Stimulated activated CD4-positive, alpha-beta T cell treated with anti-CD3 and anti-CD28 coated beads, Interleukin-4, amount 100 ng/mL, for 48 hours (primary cell): ENCODE results near the gene CBLC.

Experiments used
- DNase-seq, 2 donors: peaks; one replicate each; pipeline ENCODE4 v3.0.0-alpha.2; 2020; ENCODE audit warnings: low read depth in 2 of 2

The CBLC gene

GRCh38 chr19:44799627-44800346 lies 22.1 kb downstream of the CBLC start:
- DNase-seq, result no peak

DNA sequence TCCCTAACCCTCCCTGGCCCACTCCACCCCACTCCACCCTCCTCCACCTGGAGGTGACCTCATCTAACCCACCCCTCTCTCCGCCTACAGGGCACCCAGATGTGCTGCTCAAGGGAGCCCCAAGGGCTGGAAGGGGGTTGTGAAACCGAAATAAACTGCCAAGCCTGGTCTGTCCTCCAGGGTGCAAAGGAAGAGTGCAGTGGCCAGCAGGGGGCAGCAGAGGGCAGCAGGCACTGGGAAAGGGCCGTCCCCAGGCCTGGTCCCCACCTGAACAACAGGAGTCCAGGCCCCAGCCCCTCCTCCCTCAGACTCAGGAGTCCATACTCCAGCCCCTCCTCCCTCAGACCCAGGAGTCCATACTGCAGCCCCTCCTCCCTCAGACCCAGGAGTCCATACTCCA lies 22.8 kb downstream of the CBLC start:
- DNase-seq, result peak; percentile 79 to 91

DNA sequence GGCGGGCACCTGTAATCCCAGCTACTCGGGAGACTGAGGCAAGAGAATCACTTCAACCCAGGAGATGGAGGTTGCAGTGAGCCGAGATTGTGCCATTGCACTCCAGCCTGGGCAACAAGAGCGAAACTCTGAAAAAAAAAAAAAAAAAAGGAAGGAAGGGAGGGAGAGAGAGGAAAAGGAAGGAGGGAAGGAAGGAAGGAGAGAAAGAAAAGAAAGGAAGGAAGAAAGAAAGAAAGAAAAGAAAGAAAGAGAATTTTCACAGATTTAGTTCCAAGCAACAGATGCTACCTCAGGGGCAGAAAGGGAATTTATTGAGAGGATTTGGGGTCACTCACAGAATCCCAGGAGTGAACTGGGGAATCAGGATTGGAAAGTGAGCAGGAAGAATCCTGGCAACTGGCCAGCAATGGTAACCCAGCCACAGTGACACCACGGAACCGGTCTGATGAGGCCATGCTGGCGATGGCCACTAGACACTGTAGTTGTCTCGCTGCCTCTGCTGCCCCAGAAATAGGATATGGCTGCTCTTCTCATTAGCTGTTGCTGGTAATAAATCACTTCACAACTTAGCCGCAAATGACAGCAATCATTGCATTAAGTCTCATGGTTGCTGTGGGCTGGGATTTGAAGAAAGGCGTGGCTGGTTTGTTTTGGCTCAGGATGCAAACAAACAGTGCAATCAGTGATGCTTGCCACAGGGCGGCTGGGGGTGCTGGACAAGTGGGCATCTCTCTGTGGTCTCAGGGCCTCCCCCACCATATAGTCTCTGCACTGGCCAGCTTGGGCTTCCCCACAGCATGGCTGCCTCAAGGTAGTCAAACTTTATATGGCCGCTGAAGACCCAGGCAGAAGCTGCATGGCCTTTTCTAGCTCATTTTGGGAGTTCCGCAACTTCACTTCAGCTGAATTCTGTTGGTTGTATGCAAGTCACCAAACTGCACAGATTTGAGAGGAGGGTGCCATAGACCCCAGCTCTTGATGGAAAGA lies 26.0 kb downstream of the CBLC start:
- no peak for DNase-seq

DNA sequence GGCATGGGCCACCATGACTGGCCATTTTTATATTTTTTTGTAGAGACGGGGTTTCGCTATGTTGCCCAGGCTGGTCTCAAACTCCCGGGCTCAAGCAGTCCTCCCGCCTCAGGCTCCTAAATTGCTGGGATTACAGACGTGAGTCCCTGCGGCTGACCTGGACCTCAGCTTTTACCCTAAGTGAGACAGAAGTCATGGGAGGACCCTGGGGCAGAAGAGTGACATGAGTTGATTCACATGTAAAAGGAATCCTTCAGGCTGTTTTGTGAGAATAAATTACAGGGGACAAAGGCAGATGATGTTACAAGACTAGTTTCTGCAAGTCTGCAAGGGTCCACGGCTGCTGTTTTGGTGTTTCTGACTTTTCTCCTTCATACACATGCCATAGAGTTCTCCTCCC lies 28.6 kb downstream of the CBLC start:
- DNase-seq, result no peak

- DNase-seq, result no peak
Measured at GRCh38 chr19:44807162-44807561, 29.5 kb downstream of the CBLC start.

GRCh38 chr19:44807652-44808462 lies 30.2 kb downstream of the CBLC start:
- DNase-seq, result no peak

DNA sequence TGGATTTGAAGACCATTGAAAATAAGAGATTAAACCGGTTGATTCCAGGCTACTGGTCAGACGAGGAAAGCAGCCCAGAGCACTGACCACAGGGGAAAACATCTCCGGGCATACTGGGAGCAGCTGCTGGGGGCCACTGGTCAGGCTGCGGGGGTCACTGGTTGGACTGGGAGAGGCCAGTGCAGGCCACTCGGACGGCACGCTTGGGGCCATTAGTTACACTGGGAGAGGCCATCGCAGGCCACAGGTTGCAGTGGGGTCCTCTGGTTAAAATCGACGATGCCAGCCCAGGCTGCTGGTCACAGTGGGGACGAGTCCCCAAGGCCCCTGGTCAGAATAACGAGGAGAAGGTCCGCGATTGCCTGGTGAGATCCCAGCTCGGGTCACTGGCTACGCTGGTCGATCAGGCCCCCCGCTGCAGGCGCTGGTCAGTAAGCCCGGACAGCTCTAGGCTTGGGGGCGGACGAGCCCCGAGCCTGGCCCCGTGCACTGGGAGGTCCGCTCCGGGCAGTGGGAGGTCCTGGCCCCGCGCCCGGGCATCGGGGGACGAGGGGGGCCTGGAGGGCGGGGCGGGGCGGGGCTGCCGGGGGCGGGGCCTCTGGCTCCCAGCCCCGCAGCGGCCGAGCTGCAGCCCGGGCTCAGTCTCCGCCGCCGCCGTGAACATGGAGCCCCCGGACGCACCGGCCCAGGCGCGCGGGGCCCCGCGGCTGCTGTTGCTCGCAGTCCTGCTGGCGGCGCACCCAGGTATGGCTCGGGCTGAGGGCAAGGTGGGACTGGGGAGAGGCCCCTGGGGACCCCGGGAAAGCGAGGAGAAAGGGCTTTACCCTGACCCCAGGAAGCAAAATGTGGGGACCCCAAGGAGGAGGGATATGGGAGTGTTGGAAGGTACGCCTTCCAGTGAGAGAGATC lies 31.0 kb downstream of the CBLC start, which contains the start of gene BCAM:
Gene BCAM, plus strand, starts transcription at position 641 of the 909 bp plus-strand sequence. Its CDS starts 22 bp downstream, at position 663.
- DNase-seq, result no peak

- no peak for DNase-seq
Measured at GRCh38 chr19:44809577-44810233, 32.0 kb downstream of the CBLC start.

GRCh38 chr19:44810234-44811121 lies 32.8 kb downstream of the CBLC start:
- DNase-seq, result no peak

GRCh38 chr19:44811122-44811419 lies 33.4 kb downstream of the CBLC start:
- DNase-seq, result no peak

GRCh38 chr19:44812142-44812718 lies 34.5 kb downstream of the CBLC start:
- DNase-seq, result no peak

- no peak for DNase-seq
Measured at GRCh38 chr19:44813070-44813840, 35.6 kb downstream of the CBLC start.

DNA sequence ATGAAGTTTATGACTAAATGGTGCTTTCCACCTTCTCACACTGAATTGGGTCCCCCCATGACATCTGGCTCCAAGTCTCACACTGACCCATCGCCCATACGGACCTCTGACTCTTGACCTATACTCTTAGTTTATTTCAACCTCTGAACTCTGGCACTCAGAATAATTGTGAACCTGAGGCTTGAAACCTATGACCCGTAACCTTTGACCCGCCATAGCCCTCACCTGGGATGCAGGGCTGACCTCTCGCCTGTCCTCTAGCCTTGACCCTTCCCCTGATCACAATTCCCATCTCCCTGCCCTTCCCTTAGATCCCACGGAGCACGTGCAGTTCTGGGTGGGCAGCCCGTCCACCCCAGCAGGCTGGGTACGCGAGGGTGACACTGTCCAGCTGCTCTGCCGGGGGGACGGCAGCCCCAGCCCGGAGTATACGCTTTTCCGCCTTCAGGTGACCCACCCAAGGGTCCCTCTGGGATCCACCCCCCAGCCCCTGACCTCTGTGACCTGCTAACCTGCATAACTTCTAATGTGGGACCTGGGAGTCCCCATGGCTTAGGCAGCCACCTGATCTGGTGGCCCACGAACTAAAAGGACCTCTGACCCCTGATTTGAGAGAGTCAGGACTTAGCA lies 36.3 kb downstream of the CBLC start:
- DNase-seq, result no peak

- DNase-seq, result no peak
Measured at GRCh38 chr19:44814517-44814916, 36.8 kb downstream of the CBLC start.

- DNase-seq, result no peak
Measured at GRCh38 chr19:44816301-44816700, 38.6 kb downstream of the CBLC start.

DNA sequence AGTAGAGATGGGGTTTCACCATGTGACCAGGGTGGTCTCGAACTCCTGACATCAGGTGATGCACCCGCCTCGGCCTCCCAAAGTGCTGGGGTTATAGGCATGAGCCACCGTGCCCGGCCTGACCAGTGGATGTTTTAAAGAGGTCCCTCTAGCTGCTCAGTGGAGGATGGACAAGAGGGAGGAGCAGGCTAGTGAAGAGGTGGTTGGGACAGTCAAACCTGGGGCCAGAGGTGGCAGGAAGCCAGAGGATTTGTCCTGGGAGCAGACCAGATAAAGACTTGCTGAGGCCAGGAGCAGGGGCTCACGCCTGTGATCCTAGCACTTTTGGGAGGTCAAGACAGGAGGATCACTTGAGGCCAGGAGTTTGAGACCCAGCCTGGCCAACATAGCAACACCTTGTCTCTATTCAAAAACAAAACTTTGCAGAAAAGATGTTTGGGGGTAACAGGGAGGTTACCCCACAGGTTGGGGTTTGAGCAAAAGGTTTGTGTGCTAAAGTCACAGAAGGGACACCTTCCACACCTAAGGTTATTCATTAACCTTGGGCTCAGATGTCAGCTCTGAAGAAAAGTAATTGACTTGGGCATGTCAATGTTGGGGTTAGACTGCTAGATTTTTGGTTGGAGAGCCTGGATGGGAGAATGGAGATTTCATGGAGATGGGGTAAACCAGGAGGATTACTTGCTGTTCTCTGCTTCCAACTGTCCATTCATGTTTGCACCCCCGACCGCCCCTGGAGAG lies 40.2 kb downstream of the CBLC start:
- DNase-seq, result no peak

DNA sequence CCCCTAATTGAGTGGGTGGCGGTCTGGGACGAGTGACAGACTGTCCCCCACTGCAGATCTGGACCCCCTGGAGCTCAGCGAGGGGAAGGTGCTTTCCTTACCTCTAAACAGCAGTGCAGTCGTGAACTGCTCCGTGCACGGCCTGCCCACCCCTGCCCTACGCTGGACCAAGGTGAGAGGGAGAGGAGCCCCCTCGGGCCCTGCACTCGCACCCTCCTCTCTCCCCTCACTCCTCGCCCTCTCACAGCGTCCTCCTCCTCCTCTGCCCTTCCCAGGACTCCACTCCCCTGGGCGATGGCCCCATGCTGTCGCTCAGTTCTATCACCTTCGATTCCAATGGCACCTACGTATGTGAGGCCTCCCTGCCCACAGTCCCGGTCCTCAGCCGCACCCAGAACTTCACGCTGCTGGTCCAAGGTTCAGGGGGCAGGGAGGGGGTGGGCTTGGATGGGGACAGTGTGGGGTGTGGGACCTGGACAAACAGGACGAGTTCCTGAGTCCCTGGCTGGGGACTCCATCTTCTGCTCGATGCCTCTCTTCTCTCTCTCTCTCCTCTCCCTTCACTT lies 40.9 kb downstream of the CBLC start:
- DNase-seq, result no peak
